RWPE1 (cell line): ENCODE results near the gene SEBOX.

Source experiments
- CTCF ChIA-PET: fragments of 350-600 bp; sonication (Branson Sonifier 250); formaldehyde crosslinking; extraction: SDS; loops from one replicate; lab custom pipeline; 2021; lab: Yijun Ruan, JAX
- POLR2A ChIA-PET: fragments of 400-600 bp; formaldehyde crosslinking; extraction: SDS; loops from one replicate; lab custom pipeline; 2020; ENCODE audit warnings: antibody characterized with exemption; ENCODE audit not compliant: low non-redundant PET; lab: Yijun Ruan, JAX
- DNase-seq: peaks from one replicate; pipeline ENCODE4 v3.0.0; 2012; ENCODE audit warnings: low spot score
- H3K27ac ChIP-seq: fragments of 450-650 bp; 2 replicates; pipeline ENCODE4 v1.5.1; 2017
- TF ChIP-seq, protein P1 (sequence below): fragments of 450-650 bp; conservative IDR thresholded peaks from 2 replicates; pipeline ENCODE4 v1.5.1; 2017; ENCODE audit warnings: low read depth, mild to moderate bottlenecking

Gene SEBOX

DNA sequence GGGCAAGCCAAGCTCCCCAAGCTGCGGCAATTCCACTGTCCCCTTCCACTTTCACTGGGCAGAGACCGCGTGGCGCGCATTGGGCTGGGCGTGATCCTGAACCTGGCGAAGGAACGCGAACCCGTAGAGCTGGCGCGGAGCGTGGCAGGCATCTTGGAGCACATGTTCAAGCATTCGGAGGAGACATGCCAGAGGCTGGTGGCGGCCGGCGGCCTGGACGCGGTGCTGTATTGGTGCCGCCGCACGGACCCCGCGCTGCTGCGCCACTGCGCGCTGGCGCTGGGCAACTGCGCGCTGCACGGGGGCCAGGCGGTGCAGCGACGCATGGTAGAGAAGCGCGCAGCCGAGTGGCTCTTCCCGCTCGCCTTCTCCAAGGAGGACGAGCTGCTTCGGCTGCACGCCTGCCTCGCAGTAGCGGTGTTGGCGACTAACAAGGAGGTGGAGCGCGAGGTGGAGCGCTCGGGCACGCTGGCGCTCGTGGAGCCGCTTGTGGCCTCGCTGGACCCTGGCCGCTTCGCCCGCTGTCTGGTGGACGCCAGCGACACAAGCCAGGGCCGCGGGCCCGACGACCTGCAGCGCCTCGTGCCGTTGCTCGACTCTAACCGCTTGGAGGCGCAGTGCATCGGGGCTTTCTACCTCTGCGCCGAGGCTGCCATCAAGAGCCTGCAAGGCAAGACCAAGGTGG, 16.3 kb upstream of the SEBOX start:
- no peak for DNase-seq
- TF ChIP-seq, protein P1, sequence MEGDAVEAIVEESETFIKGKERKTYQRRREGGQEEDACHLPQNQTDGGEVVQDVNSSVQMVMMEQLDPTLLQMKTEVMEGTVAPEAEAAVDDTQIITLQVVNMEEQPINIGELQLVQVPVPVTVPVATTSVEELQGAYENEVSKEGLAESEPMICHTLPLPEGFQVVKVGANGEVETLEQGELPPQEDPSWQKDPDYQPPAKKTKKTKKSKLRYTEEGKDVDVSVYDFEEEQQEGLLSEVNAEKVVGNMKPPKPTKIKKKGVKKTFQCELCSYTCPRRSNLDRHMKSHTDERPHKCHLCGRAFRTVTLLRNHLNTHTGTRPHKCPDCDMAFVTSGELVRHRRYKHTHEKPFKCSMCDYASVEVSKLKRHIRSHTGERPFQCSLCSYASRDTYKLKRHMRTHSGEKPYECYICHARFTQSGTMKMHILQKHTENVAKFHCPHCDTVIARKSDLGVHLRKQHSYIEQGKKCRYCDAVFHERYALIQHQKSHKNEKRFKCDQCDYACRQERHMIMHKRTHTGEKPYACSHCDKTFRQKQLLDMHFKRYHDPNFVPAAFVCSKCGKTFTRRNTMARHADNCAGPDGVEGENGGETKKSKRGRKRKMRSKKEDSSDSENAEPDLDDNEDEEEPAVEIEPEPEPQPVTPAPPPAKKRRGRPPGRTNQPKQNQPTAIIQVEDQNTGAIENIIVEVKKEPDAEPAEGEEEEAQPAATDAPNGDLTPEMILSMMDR = no peak
- ChIA-PET POLR2A (no interaction called here), CTCF (interaction anchor here (0.6 kb wide), 2 partner anchors 29 to 154 kb away, joined by 3 to 4 read pairs; no protein-coding TSS in a partner anchor)
- peak overlapping the region; percentile 80 for H3K27ac ChIP-seq

- TF ChIP-seq, protein P1 = no peak
- ChIA-PET CTCF (interaction anchor here (0.5 to 0.9 kb wide), 5 partner anchors 10 to 147 kb away, joined by 3 to 5 read pairs (median 3); partner anchors contain the start of gene VTN), POLR2A (no interaction called here)
- peak; percentile 90 for DNase-seq
- peak overlapping the region; percentile 80 for H3K27ac ChIP-seq
These were observed 15.1 kb upstream of the SEBOX start for GRCh38 chr17:28379814-28380801.

DNA sequence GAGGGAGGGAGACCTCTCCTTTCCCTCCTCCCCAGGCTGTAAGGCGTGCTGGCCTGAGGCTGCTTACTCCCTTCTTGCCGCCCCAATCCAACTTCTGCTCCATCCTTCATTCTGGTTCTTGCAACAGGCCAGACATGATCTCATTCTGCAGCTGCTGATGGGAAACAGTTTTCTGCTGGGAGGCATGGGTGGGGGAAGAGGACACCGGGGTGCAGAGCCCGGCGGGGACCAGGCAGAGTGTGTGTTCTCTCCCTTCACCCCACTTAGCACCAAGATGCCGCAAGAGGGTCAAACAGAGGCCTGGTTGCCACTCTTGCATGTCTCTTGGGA, 7.9 kb upstream of the SEBOX start:
- ChIA-PET CTCF (interaction anchor here (0.6 kb wide), 1 partner anchor 91 kb away, joined by 8 read pairs; no protein-coding TSS in a partner anchor), POLR2A (no interaction called here)
- no peak for DNase-seq
- no peak overlapping the region; the same call in 1 of the 2 replicates for H3K27ac ChIP-seq
- TF ChIP-seq, protein P1 = no peak

DNA sequence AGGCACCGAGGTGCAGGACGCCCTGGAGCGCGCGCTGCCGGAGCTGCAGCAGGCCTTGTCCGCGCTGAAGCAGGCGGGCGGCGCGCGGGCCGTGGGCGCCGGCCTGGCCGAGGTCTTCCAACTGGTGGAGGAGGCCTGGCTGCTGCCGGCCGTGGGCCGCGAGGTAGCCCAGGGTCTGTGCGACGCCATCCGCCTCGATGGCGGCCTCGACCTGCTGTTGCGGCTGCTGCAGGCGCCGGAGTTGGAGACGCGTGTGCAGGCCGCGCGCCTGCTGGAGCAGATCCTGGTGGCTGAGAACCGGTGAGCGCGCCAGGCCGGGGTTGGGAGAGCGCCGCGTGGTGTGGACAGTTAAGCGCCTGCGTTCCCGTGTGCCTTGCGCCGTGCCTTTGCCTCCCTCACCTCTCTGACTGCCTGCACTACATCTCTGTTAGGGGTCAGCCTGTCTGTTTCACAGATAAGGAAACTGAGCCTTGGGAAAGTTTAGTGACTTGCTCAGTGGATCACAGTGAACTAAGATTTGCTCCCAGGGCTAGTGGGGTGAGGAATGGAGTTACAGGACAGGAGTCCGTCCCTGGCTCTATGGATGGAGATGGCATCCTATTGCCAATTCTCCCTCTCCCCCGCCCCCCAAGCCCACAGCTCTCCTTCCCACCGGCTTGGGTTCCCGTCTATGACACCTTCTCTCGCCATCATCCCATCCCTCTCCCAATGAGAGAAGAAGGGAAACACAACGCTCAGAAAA, 7.4 kb upstream of the SEBOX start:
- peak overlapping the region; percentile 75 for H3K27ac ChIP-seq
- POLR2A ChIA-PET = no interaction called here
- TF ChIP-seq, protein P1 = no peak
- no peak for DNase-seq
- CTCF ChIA-PET = interaction anchor here (0.6 kb wide), 1 partner anchor 92 kb away, joined by 8 read pairs; no protein-coding TSS in a partner anchor

DNA sequence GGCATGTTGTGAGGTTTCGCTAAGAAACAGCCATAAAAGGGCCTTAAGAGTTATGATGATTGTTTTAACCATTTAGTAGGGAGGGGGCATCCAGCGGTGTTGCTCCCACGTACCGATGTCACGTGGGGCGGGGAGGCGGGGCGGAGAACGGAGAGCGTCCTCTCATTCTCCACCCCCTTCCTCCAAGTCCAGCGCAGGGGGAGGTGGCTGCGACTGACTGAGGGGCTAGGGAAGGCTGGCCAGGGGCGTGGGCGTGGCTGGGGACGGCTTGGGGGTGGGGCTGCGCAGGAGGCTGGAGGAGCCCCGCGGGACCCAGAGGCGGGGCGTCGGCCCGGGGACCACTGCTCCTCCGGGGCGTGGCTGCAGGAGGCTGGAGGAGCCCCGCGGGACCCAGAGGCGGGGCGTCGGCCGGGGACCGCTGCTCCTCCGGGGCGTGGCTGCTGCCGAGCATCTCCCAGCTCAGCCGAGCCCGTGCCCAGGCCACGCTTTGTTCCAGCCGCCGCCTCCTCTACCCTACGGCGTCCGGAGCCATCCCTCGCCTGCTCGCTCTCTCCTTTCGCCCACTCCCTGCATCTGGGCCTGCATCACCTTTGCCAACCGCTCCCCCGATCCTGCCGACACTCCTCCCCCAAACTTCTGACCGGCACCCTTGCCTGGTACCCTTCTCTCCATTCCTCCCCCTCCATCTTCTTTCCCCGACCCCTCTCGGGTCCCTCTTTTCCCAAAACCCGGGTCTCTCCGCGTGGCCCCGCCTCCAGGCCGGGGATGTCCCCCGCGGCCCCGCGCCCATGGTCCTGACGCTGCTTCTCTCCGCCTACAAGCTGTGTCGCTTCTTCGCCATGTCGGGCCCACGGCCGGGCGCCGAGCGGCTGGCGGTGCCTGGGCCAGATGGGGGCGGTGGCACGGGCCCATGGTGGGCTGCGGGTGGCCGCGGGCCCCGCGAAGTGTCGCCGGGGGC, 6.5 kb upstream of the SEBOX start, which contains the start of gene SARM1:
TSS of gene SARM1 (plus strand) at position 450 of the 958 bp plus-strand sequence. CDS start at position 789, 339 bp downstream.
- TF ChIP-seq, protein P1 = no peak
- DNase-seq = peak; percentile 64
- CTCF ChIA-PET = interaction anchor here (0.7 kb wide), 2 partner anchors 32 to 48 kb away, joined by 3 read pairs; no protein-coding TSS in a partner anchor
- H3K27ac ChIP-seq = peak within 1 kb of the TSS; percentile 75
- POLR2A ChIA-PET = no interaction called here
